ENCODE results near the gene IGDCC3.

The IGDCC3 gene

GRCh38 chr15:65342493-65342892 is 35.3 kb downstream of the IGDCC3 start:
- H3K27ac ChIP-seq = no peak overlapping the region
- TF ChIP-seq CTCF (conservative IDR thresholded peaks at IDR 0.05; ENCODE audit: low read depth, low read length) = no peak
- no peak overlapping the region for H3K4me2 ChIP-seq
- no peaks in the 10 kb centered on the region for H3K4me1 ChIP-seq (ENCODE audit: low read depth, poor library complexity, severe bottlenecking)
- H3K4me3 ChIP-seq (IDR thresholded peaks at IDR 0.05; ENCODE audit: insufficient read depth, low read depth, low read length) = no peak overlapping the region
- no peak overlapping the region for H3K9ac ChIP-seq
- no peaks in the 10 kb centered on the region for H3K36me3 ChIP-seq (ENCODE audit: insufficient read depth)
- no peaks in the 10 kb centered on the region for H4K20me1 ChIP-seq (ENCODE audit: insufficient read depth)
- H3K79me2 ChIP-seq (ENCODE audit: insufficient read depth, low read depth) = no peaks in the 10 kb centered on the region
- no peaks in the 10 kb centered on the region for H3K27me3 ChIP-seq (ENCODE audit: insufficient read depth, low read depth)
- H2AFZ ChIP-seq (ENCODE audit: low read depth) = no peak overlapping the region

GRCh38 chr15:65339920-65340319 is 37.9 kb downstream of the IGDCC3 start:
- Histone ChIP-seq H3K27me3 (ENCODE audit: insufficient read depth, low read depth) (no peaks in the 10 kb centered on the region), H2AFZ (ENCODE audit: low read depth) (no peak overlapping the region), H3K9ac (no peak overlapping the region), H4K20me1 (ENCODE audit: insufficient read depth) (no peaks in the 10 kb centered on the region), H3K4me2 (no peak overlapping the region), H3K36me3 (ENCODE audit: insufficient read depth) (no peaks in the 10 kb centered on the region), H3K4me3 (IDR thresholded peaks at IDR 0.05; ENCODE audit: insufficient read depth, low read depth, low read length) (no peak overlapping the region), H3K79me2 (ENCODE audit: insufficient read depth, low read depth) (no peaks in the 10 kb centered on the region), H3K4me1 (ENCODE audit: low read depth, poor library complexity, severe bottlenecking) (no peaks in the 10 kb centered on the region), H3K27ac (no peak overlapping the region)
- no peak for TF ChIP-seq CTCF (conservative IDR thresholded peaks at IDR 0.05; ENCODE audit: low read depth, low read length)

- Histone ChIP-seq H3K4me1 (ENCODE audit: low read depth, poor library complexity, severe bottlenecking) (no peaks in the 10 kb centered on the region), H4K20me1 (ENCODE audit: insufficient read depth) (no peaks in the 10 kb centered on the region), H3K4me3 (IDR thresholded peaks at IDR 0.05; ENCODE audit: insufficient read depth, low read depth, low read length) (no peak overlapping the region), H3K27ac (no peak overlapping the region), H3K4me2 (no peak overlapping the region), H3K36me3 (ENCODE audit: insufficient read depth) (no peaks in the 10 kb centered on the region), H3K79me2 (ENCODE audit: insufficient read depth, low read depth) (no peaks in the 10 kb centered on the region), H3K27me3 (ENCODE audit: insufficient read depth, low read depth) (no peaks in the 10 kb centered on the region), H3K9ac (no peak overlapping the region), H2AFZ (ENCODE audit: low read depth) (no peak overlapping the region)
- no peak for TF ChIP-seq CTCF (conservative IDR thresholded peaks at IDR 0.05; ENCODE audit: low read depth, low read length)
Observed at GRCh38 chr15:65339416-65339815, 38.4 kb downstream of the IGDCC3 start.

GRCh38 chr15:65338823-65339222 is 39.0 kb downstream of the IGDCC3 start:
- no peaks in the 10 kb centered on the region for H4K20me1 ChIP-seq (ENCODE audit: insufficient read depth)
- no peak overlapping the region for H3K4me3 ChIP-seq (IDR thresholded peaks at IDR 0.05; ENCODE audit: insufficient read depth, low read depth, low read length)
- no peaks in the 10 kb centered on the region for H3K4me1 ChIP-seq (ENCODE audit: low read depth, poor library complexity, severe bottlenecking)
- H3K9ac ChIP-seq = no peak overlapping the region
- no peaks in the 10 kb centered on the region for H3K36me3 ChIP-seq (ENCODE audit: insufficient read depth)
- no peaks in the 10 kb centered on the region for H3K27me3 ChIP-seq (ENCODE audit: insufficient read depth, low read depth)
- no peak overlapping the region for H2AFZ ChIP-seq (ENCODE audit: low read depth)
- TF ChIP-seq CTCF (conservative IDR thresholded peaks at IDR 0.05; ENCODE audit: low read depth, low read length) = no peak
- H3K79me2 ChIP-seq (ENCODE audit: insufficient read depth, low read depth) = no peaks in the 10 kb centered on the region
- H3K27ac ChIP-seq = no peak overlapping the region
- no peak overlapping the region for H3K4me2 ChIP-seq

GRCh38 chr15:65338366-65338765 is 39.4 kb downstream of the IGDCC3 start:
- TF ChIP-seq CTCF (conservative IDR thresholded peaks at IDR 0.05; ENCODE audit: low read depth, low read length) = no peak
- Histone ChIP-seq H3K9ac (no peak overlapping the region), H4K20me1 (ENCODE audit: insufficient read depth) (no peaks in the 10 kb centered on the region), H3K36me3 (ENCODE audit: insufficient read depth) (no peaks in the 10 kb centered on the region), H3K79me2 (ENCODE audit: insufficient read depth, low read depth) (no peaks in the 10 kb centered on the region), H2AFZ (ENCODE audit: low read depth) (no peak overlapping the region), H3K27me3 (ENCODE audit: insufficient read depth, low read depth) (no peaks in the 10 kb centered on the region), H3K27ac (no peak overlapping the region), H3K4me3 (IDR thresholded peaks at IDR 0.05; ENCODE audit: insufficient read depth, low read depth, low read length) (no peak overlapping the region), H3K4me1 (ENCODE audit: low read depth, poor library complexity, severe bottlenecking) (no peaks in the 10 kb centered on the region), H3K4me2 (no peak overlapping the region)
